Measurements from ENCODE around the gene JARID2. TPM values are rescaled to one million over a fixed set of nuclear protein-coding genes. Genes with fewer than 3 reads are reported as not detected.

The JARID2 gene
- total RNA-seq, 1 donor from 2014 or later = 17.9 TPM

- H3K4me3 ChIP-seq = no peak overlapping the region
- TF ChIP-seq CTCF (IDR thresholded peaks at IDR 0.05) (no peak), POLR2AphosphoS5 (IDR thresholded peaks at IDR 0.05; ENCODE audit: insufficient read depth in 1 of 2, low read depth in 1 of 2) (no peak), POLR2A (IDR thresholded peaks at IDR 0.05) (no peak)
- H3K9me3 ChIP-seq = no peaks in the 10 kb centered on the region
- no peak for DNase-seq (ENCODE audit: extremely low spot score in 2 of 2)
- no peaks in the 10 kb centered on the region for H3K4me1 ChIP-seq
- H3K27me3 ChIP-seq = no peaks in the 10 kb centered on the region
- intact Hi-C loops (cut with DNase I) = no loop called here
- H3K36me3 ChIP-seq = peaks cover 0 to 51% of the 10 kb centered on the region in 2 donors
- no peak overlapping the region for H3K27ac ChIP-seq
Measured at GRCh38 chr6:15515226-15515625, 269.4 kb downstream of the JARID2 start.

GRCh38 chr6:15515660-15516375, 269.9 kb downstream of the JARID2 start:
- Histone ChIP-seq H3K36me3 (peaks cover 0 to 56% of the 10 kb centered on the region in 2 donors), H3K4me1 (no peaks in the 10 kb centered on the region), H3K9me3 (no peaks in the 10 kb centered on the region), H3K27me3 (no peaks in the 10 kb centered on the region), H3K27ac (no peak overlapping the region), H3K4me3 (no peak overlapping the region)
- intact Hi-C loops (cut with DNase I) = no loop called here
- no peak for TF ChIP-seq POLR2AphosphoS5 (IDR thresholded peaks at IDR 0.05; ENCODE audit: insufficient read depth in 1 of 2, low read depth in 1 of 2)
- TF ChIP-seq POLR2A (IDR thresholded peaks at IDR 0.05) = no peak
- TF ChIP-seq CTCF (IDR thresholded peaks at IDR 0.05) = no peak
- no peak for DNase-seq (ENCODE audit: extremely low spot score in 2 of 2)

GRCh38 chr6:15516378-15516777, 270.5 kb downstream of the JARID2 start:
- TF ChIP-seq CTCF (IDR thresholded peaks at IDR 0.05) (no peak), POLR2AphosphoS5 (IDR thresholded peaks at IDR 0.05; ENCODE audit: insufficient read depth in 1 of 2, low read depth in 1 of 2) (no peak), POLR2A (IDR thresholded peaks at IDR 0.05) (no peak)
- H3K27me3 ChIP-seq = no peaks in the 10 kb centered on the region
- no peak for DNase-seq (ENCODE audit: extremely low spot score in 2 of 2)
- intact Hi-C loops (cut with DNase I) = no loop called here
- H3K4me1 ChIP-seq = peaks cover 4% of the 10 kb centered on the region
- no peaks in the 10 kb centered on the region for H3K9me3 ChIP-seq
- no peak overlapping the region for H3K4me3 ChIP-seq
- no peak overlapping the region for H3K27ac ChIP-seq
- peaks cover 0 to 61% of the 10 kb centered on the region in 2 donors for H3K36me3 ChIP-seq

- DNase-seq (ENCODE audit: extremely low spot score in 2 of 2) = no peak
- Histone ChIP-seq H3K4me3 (no peak overlapping the region), H3K27me3 (no peaks in the 10 kb centered on the region), H3K4me1 (peaks cover 11% of the 10 kb centered on the region), H3K27ac (no peak overlapping the region), H3K9me3 (no peaks in the 10 kb centered on the region), H3K36me3 (peaks cover 0 to 62% of the 10 kb centered on the region in 2 donors)
- TF ChIP-seq POLR2A (IDR thresholded peaks at IDR 0.05) (no peak), POLR2AphosphoS5 (IDR thresholded peaks at IDR 0.05; ENCODE audit: insufficient read depth in 1 of 2, low read depth in 1 of 2) (no peak), CTCF (IDR thresholded peaks at IDR 0.05) (no peak)
- intact Hi-C loops (cut with DNase I) = no loop called here
Measured at GRCh38 chr6:15516923-15517560, 271.2 kb downstream of the JARID2 start.

- intact Hi-C loops (cut with DNase I) = no loop called here
- Histone ChIP-seq H3K27ac (no peak overlapping the region), H3K27me3 (no peaks in the 10 kb centered on the region), H3K4me1 (peaks cover 16% of the 10 kb centered on the region), H3K9me3 (no peaks in the 10 kb centered on the region), H3K4me3 (no peak overlapping the region), H3K36me3 (peaks cover 0 to 56% of the 10 kb centered on the region in 2 donors)
- no peak for TF ChIP-seq CTCF (IDR thresholded peaks at IDR 0.05)
- no peak for TF ChIP-seq POLR2AphosphoS5 (IDR thresholded peaks at IDR 0.05; ENCODE audit: insufficient read depth in 1 of 2, low read depth in 1 of 2)
- TF ChIP-seq POLR2A (IDR thresholded peaks at IDR 0.05) = no peak
- DNase-seq (ENCODE audit: extremely low spot score in 2 of 2) = no peak
Measured at GRCh38 chr6:15517600-15517999, 271.7 kb downstream of the JARID2 start.
